PC-9 (cell line): ENCODE results near the gene CD200R1L. TPM values are rescaled to one million over a fixed set of nuclear protein-coding genes. Genes with fewer than 3 reads are reported as not detected.
"Not testable (repeated sequence)": the region's sequence is repeated elsewhere in the genome, so short reads cannot be mapped to it uniquely, and the experiment has no call there.

ENCODE experiments used
- BruUV-seq: library from RNA; stranded (reverse); fragments of 400-500 nt; replicated peaks from 2 replicates; lab custom pipeline; 2021; lab: Mats Ljungman, UMichigan
- CTCF ChIA-PET: fragments of 300-600 bp; sonication (Branson Sonifier 250); formaldehyde crosslinking; loops from one replicate; lab custom pipeline; 2022; ENCODE audit warnings: antibody characterized with exemption; lab: Charles Lee
- POLR2A ChIA-PET: fragments of 300-600 bp; sonication (Branson Sonifier 250); formaldehyde crosslinking; loops from one replicate; lab custom pipeline; 2022; ENCODE audit warnings: antibody characterized with exemption; ENCODE audit not compliant: unreplicated experiment; lab: Charles Lee
- DNase-seq, 2 experiments: peaks; one replicate each; pipeline versions ENCODE4 v3.0.0 to v3.0.0-alpha.2; 2015 to 2022; ENCODE audit warnings: mixed read lengths in 1 of 2
- H2AFZ ChIP-seq: fragments of 200-600 bp; sonication (generic); 2 replicates; pipeline ENCODE4 v1.8.1; 2017; ENCODE audit warnings: antibody characterized with exemption
- H3F3A ChIP-seq: fragments of 200-600 bp; sonication (generic); 2 replicates; pipeline ENCODE4 v1.8.1; 2017; ENCODE audit warnings: antibody characterized with exemption, mild to moderate bottlenecking, low read depth; ENCODE audit not compliant: insufficient read depth
- H3K27ac ChIP-seq: fragments of 200-600 bp; sonication (generic); 2 replicates; pipeline ENCODE4 v1.6.1; 2016; ENCODE audit warnings: mixed run types
- H3K27me3 ChIP-seq: fragments of 200-600 bp; sonication (generic); 2 replicates; pipeline ENCODE4 v1.6.1; 2016; ENCODE audit warnings: low read depth, mixed run types; ENCODE audit not compliant: insufficient read depth
- H3K36me3 ChIP-seq: fragments of 200-600 bp; sonication (generic); 2 replicates; pipeline ENCODE4 v1.6.1; 2016; ENCODE audit warnings: low read depth, mixed run types
- H3K4me1 ChIP-seq: fragments of 200-600 bp; sonication (generic); replicated peaks from 2 replicates; pipeline ENCODE4 v1.6.1; 2016; ENCODE audit warnings: mixed run types; ENCODE audit not compliant: insufficient read depth
- H3K4me2 ChIP-seq: fragments of 200-600 bp; sonication (generic); 2 replicates; pipeline ENCODE4 v1.6.1; 2017; ENCODE audit warnings: mixed run types
- H3K4me3 ChIP-seq: fragments of 200-600 bp; sonication (generic); 2 replicates; pipeline ENCODE4 v1.6.1; 2016; ENCODE audit warnings: mixed run types
- H3K79me2 ChIP-seq: fragments of 200-600 bp; sonication (generic); 2 replicates; pipeline ENCODE4 v1.6.1; 2017; ENCODE audit warnings: low read depth, mixed run types
- H3K9me2 ChIP-seq: fragments of 200-600 bp; sonication (generic); 2 replicates; pipeline ENCODE4 v1.8.1; 2017; ENCODE audit warnings: mild to moderate bottlenecking; ENCODE audit not compliant: insufficient read depth
- H3K9me3 ChIP-seq: fragments of 200-600 bp; sonication (generic); 2 replicates; pipeline ENCODE4 v1.8.1; 2016; ENCODE audit warnings: low read depth; ENCODE audit not compliant: insufficient read depth
- H4K20me1 ChIP-seq: fragments of 200-600 bp; sonication (generic); 2 replicates; pipeline ENCODE4 v1.8.1; 2017; ENCODE audit not compliant: insufficient read depth
- EZH2 ChIP-seq: fragments of 200-600 bp; sonication (generic); IDR thresholded peaks from 2 replicates; pipeline ENCODE4 v1.8.0; 2017; ENCODE audit warnings: antibody characterized with exemption, low read depth
- intact Hi-C: fragments of 100-400 bp; cut with micrococcal nuclease; formaldehyde crosslinking; loops from one replicate; pipeline ENCODE4 v1.10.0; 2022; ENCODE audit not compliant: unreplicated experiment
- total RNA-seq: library from RNA; stranded (reverse); gene quantifications from 2 replicates; pipeline ENCODE4 v1.2.3, GENCODE V29; 2021
- TF ChIP-seq, protein P1 (sequence below): fragments of 200-600 bp; sonication (generic); conservative IDR thresholded peaks from 2 replicates; pipeline ENCODE4 v1.6.1; 2017; ENCODE audit warnings: mixed run types, antibody characterized with exemption, mild to moderate bottlenecking, moderate library complexity

The CD200R1L gene
- total RNA-seq, 1 experiment from 2014 or later = 0.37 TPM

DNA sequence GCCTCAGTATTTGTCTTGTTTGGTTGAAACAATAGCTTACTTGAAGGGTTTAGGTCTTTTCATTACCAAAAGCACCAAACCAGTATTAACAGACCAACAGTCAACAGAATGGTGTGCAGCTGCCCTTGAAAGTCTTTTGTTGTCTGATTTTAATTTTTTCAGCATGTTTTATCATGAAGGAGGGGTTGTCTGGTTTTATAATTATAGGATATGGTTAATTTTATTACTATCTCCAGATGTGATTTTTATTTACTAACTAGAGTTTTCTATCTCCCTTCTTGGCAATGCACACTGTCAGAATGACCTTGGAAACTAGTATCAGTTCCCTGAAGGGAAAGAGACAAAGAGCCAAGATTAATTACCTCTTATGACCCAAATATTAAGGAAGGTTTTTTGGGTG, 9.2 kb upstream of the CD200R1L start:
- no peak for TF ChIP-seq EZH2
- TF ChIP-seq, protein P1, sequence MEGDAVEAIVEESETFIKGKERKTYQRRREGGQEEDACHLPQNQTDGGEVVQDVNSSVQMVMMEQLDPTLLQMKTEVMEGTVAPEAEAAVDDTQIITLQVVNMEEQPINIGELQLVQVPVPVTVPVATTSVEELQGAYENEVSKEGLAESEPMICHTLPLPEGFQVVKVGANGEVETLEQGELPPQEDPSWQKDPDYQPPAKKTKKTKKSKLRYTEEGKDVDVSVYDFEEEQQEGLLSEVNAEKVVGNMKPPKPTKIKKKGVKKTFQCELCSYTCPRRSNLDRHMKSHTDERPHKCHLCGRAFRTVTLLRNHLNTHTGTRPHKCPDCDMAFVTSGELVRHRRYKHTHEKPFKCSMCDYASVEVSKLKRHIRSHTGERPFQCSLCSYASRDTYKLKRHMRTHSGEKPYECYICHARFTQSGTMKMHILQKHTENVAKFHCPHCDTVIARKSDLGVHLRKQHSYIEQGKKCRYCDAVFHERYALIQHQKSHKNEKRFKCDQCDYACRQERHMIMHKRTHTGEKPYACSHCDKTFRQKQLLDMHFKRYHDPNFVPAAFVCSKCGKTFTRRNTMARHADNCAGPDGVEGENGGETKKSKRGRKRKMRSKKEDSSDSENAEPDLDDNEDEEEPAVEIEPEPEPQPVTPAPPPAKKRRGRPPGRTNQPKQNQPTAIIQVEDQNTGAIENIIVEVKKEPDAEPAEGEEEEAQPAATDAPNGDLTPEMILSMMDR = no peak
- no TSS peak for BruUV-seq
- H3K79me2 ChIP-seq = no peaks in the 10 kb centered on the region
- CTCF ChIA-PET = interaction anchor here (0.6 kb wide), 1 partner anchor 326 kb away, joined by 3 read pairs; no protein-coding TSS in a partner anchor
- no peaks in the 10 kb centered on the region for H3K36me3 ChIP-seq
- intact Hi-C loops = no loop called here
- H3K27ac ChIP-seq = no peak overlapping the region
- H3K27me3 ChIP-seq = no peaks in the 10 kb centered on the region
- H3K4me1 ChIP-seq = 0 out of 2 replicates have a peak, but pooled peaks cover 9% of the 10 kb centered on the region
- H3F3A ChIP-seq = 0 out of 2 replicates have a peak, but pooled peaks cover 8% of the 10 kb centered on the region
- no peak overlapping the region for H3K4me2 ChIP-seq
- H4K20me1 ChIP-seq = no peaks in the 10 kb centered on the region
- no peak overlapping the region for H2AFZ ChIP-seq
- H3K4me3 ChIP-seq = no peak overlapping the region
- DNase-seq = no peak
- POLR2A ChIA-PET = no interaction called here
- peaks cover 6% of the 10 kb centered on the region; the same call in 1 of the 2 replicates for H3K9me3 ChIP-seq
- H3K9me2 ChIP-seq = 0 out of 2 replicates have a peak, but pooled peaks cover 5% of the 10 kb centered on the region

DNA sequence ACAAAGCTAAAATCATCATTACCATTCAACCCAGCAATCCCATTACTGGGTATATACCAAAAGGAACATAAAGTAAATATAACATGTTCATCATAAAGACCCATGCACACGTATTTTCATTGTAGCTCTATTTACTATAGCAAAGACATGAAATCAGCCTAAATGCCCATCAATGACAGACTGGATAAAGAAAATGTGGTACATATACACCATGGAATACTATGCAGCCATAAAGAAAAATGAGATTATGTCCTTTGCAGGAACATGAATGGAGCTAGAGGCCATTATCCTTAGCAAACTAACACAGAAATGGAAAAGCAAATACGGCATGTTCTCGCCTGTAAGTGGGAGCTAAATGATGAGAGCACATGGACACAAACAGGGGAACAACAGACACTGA, 8.4 kb upstream of the CD200R1L start:
- H4K20me1 ChIP-seq, BruUV-seq, H3K79me2 ChIP-seq, H3K9me2 ChIP-seq, POLR2A ChIA-PET, H3K9me3 ChIP-seq, H3K36me3 ChIP-seq, CTCF ChIA-PET, H3K4me1 ChIP-seq, DNase-seq, H3F3A ChIP-seq, H3K4me3 ChIP-seq, intact Hi-C loops, H3K4me2 ChIP-seq, H3K27ac ChIP-seq, H2AFZ ChIP-seq, H3K27me3 ChIP-seq: not testable (repeated sequence)

DNA sequence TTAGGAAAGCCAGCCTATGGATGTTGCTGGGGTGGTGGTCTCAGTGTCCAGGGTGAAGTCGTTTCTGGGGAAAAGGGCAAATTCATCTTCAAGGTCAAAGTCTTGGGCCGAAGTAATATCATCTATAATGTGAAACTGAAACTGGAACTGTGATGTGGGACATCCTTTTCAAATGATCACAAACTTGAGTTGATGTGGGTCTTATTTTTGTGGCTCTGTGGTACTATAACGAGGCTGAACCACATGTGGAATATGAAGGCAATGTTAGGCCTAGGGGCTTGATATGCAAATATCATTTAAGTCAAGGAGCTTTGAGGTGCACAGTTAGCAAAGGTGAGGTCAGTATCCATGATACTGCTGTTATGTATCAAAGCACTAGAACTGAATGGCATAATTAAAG, 1.5 kb upstream of the CD200R1L start:
- H3F3A ChIP-seq = no peaks in the 10 kb centered on the region
- no peak overlapping the region for H3K27ac ChIP-seq
- TF ChIP-seq, protein P1 = no peak
- no peak for TF ChIP-seq EZH2
- H3K4me2 ChIP-seq = no peak overlapping the region; the same call in 1 of the 2 replicates
- no TSS peak for BruUV-seq
- peaks cover 7% of the 10 kb centered on the region for H3K9me3 ChIP-seq
- no peak for DNase-seq
- intact Hi-C loops = no loop called here
- CTCF ChIA-PET = interaction anchor here (0.5 to 0.7 kb wide), 2 partner anchors 41 to 737 kb away, joined by 4 to 5 read pairs; no protein-coding TSS in a partner anchor
- no peaks in the 10 kb centered on the region for H3K9me2 ChIP-seq
- H3K4me3 ChIP-seq = no peak overlapping the region
- POLR2A ChIA-PET = no interaction called here
- H2AFZ ChIP-seq = no peak overlapping the region
- H3K27me3 ChIP-seq = no peaks in the 10 kb centered on the region
- H3K36me3 ChIP-seq = no peaks in the 10 kb centered on the region
- no peaks in the 10 kb centered on the region for H4K20me1 ChIP-seq
- no peaks in the 10 kb centered on the region for H3K4me1 ChIP-seq
- no peaks in the 10 kb centered on the region for H3K79me2 ChIP-seq

DNA sequence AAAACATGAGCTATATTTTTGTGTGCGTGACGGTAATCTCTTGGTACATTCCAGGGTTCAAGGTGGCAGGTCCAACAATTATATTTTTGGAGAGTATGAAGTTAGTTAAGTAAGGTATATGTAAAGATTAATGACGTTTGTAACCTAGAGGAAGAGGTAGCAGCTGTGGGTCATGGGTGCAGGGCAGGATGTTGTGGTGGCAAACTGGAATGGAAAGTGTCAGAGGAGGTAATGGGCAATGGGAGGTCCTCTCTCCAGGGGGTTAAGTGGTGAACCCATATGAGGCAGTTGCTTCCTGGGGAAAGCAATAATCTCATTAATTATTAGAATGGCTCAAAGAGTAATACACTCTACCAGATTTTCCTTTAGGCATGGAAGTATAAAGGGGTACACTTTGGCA, 1.0 kb upstream of the CD200R1L start:
- DNase-seq = no peak
- ChIA-PET POLR2A (no interaction called here), CTCF (interaction anchor here (0.5 kb wide), 1 partner anchor 40 kb away, joined by 5 read pairs; no protein-coding TSS in a partner anchor)
- no peak overlapping the region for H3K4me3 ChIP-seq
- no peaks in the 10 kb centered on the region for H3K9me2 ChIP-seq
- intact Hi-C loops = no loop called here
- BruUV-seq = no TSS peak
- TF ChIP-seq, protein P1 = no peak
- TF ChIP-seq EZH2 = no peak
- no peaks in the 10 kb centered on the region for H3F3A ChIP-seq
- no peak overlapping the region for H3K27ac ChIP-seq
- H3K4me2 ChIP-seq = no peak overlapping the region
- no peaks in the 10 kb centered on the region for H3K79me2 ChIP-seq
- no peaks in the 10 kb centered on the region for H3K4me1 ChIP-seq
- H3K9me3 ChIP-seq = peaks cover 7% of the 10 kb centered on the region
- no peaks in the 10 kb centered on the region for H3K36me3 ChIP-seq
- no peaks in the 10 kb centered on the region for H3K27me3 ChIP-seq
- no peaks in the 10 kb centered on the region for H4K20me1 ChIP-seq
- H2AFZ ChIP-seq = no peak overlapping the region
